ENCODE results near the gene HHIP. TPM values are rescaled to one million over a fixed set of nuclear protein-coding genes. Genes with fewer than 3 reads are reported as not detected.

Gene HHIP
- total and polyA plus RNA-seq, 2 experiments from 2014 or later, result 20.8 to 29.2 TPM

GRCh38 chr4:144699565-144699964 lies 53.6 kb downstream of the HHIP start:
- H3K27me3 ChIP-seq, result no peaks in the 10 kb centered on the region
- no peak for DNase-seq (ENCODE audit: low spot score)
- no peaks in the 10 kb centered on the region for H3K79me2 ChIP-seq
- H3K9me2 ChIP-seq (replicated peaks; ENCODE audit: insufficient read depth), result no peaks in the 10 kb centered on the region
- H3K4me2 ChIP-seq, result no peak overlapping the region
- H3K9me3 ChIP-seq (ENCODE audit: low read depth), result no peaks in the 10 kb centered on the region
- H3K27ac ChIP-seq, result no peak overlapping the region
- no peaks in the 10 kb centered on the region for H3K4me1 ChIP-seq (ENCODE audit: insufficient read depth)
- WGBS (ENCODE audit: low lambda C conversion rate, missing lambda C conversion rate), result 60% methylated on average over 2 of the region's 2 CpGs
- H3K36me3 ChIP-seq (replicated peaks; ENCODE audit: insufficient read depth, low read depth), result no peaks in the 10 kb centered on the region
- no peak for TF ChIP-seq EZH2 (IDR thresholded peaks at IDR 0.05; ENCODE audit: borderline replicate concordance)
- TF ChIP-seq EZH2phosphoT487 (IDR thresholded peaks at IDR 0.05; ENCODE audit: low read depth, severe bottlenecking, unreplicated experiment), result no peak
- TF ChIP-seq CTCF (IDR thresholded peaks at IDR 0.05; ENCODE audit: poor library complexity), result no peak
- H4K20me1 ChIP-seq (ENCODE audit: insufficient read depth, poor library complexity, severe bottlenecking), result no peaks in the 10 kb centered on the region
- no peak overlapping the region for H3K4me3 ChIP-seq
- H2AFZ ChIP-seq, result no peak overlapping the region

- Histone ChIP-seq H3K4me1 (ENCODE audit: insufficient read depth) (no peaks in the 10 kb centered on the region), H2AFZ (no peak overlapping the region), H3K79me2 (no peaks in the 10 kb centered on the region), H3K4me3 (no peak overlapping the region), H3K27ac (no peak overlapping the region), H3K36me3 (replicated peaks; ENCODE audit: insufficient read depth, low read depth) (no peaks in the 10 kb centered on the region), H3K4me2 (no peak overlapping the region), H3K9me3 (ENCODE audit: low read depth) (no peaks in the 10 kb centered on the region), H4K20me1 (ENCODE audit: insufficient read depth, poor library complexity, severe bottlenecking) (no peaks in the 10 kb centered on the region), H3K9me2 (replicated peaks; ENCODE audit: insufficient read depth) (no peaks in the 10 kb centered on the region), H3K27me3 (no peaks in the 10 kb centered on the region)
- DNase-seq (ENCODE audit: low spot score), result no peak
- no peak for TF ChIP-seq EZH2 (IDR thresholded peaks at IDR 0.05; ENCODE audit: borderline replicate concordance)
- TF ChIP-seq CTCF (IDR thresholded peaks at IDR 0.05; ENCODE audit: poor library complexity), result no peak
- no peak for TF ChIP-seq EZH2phosphoT487 (IDR thresholded peaks at IDR 0.05; ENCODE audit: low read depth, severe bottlenecking, unreplicated experiment)
Observed at GRCh38 chr4:144701683-144702233, 55.8 kb downstream of the HHIP start.

GRCh38 chr4:144703494-144703893 lies 57.5 kb downstream of the HHIP start:
- TF ChIP-seq CTCF (IDR thresholded peaks at IDR 0.05; ENCODE audit: poor library complexity), result no peak
- no peak for TF ChIP-seq EZH2 (IDR thresholded peaks at IDR 0.05; ENCODE audit: borderline replicate concordance)
- no peak for TF ChIP-seq EZH2phosphoT487 (IDR thresholded peaks at IDR 0.05; ENCODE audit: low read depth, severe bottlenecking, unreplicated experiment)
- Histone ChIP-seq H3K4me3 (no peak overlapping the region), H3K4me2 (no peak overlapping the region), H4K20me1 (ENCODE audit: insufficient read depth, poor library complexity, severe bottlenecking) (no peaks in the 10 kb centered on the region), H3K9me3 (ENCODE audit: low read depth) (no peaks in the 10 kb centered on the region), H3K27ac (no peak overlapping the region), H3K36me3 (replicated peaks; ENCODE audit: insufficient read depth, low read depth) (no peaks in the 10 kb centered on the region), H3K9me2 (replicated peaks; ENCODE audit: insufficient read depth) (no peaks in the 10 kb centered on the region), H3K27me3 (no peaks in the 10 kb centered on the region), H2AFZ (no peak overlapping the region), H3K79me2 (no peaks in the 10 kb centered on the region), H3K4me1 (ENCODE audit: insufficient read depth) (no peaks in the 10 kb centered on the region)
- 76% methylated on average over 5 of the region's 5 CpGs for WGBS (ENCODE audit: low lambda C conversion rate, missing lambda C conversion rate)
- no peak for DNase-seq (ENCODE audit: low spot score)
